Activated naive CD4-positive, alpha-beta T cell (primary cell): ENCODE results near the gene CPN2.

Source experiments
- DNase-seq, 4 experiments: peaks; one replicate each; lab custom pipeline; 2025; lab: John Stamatoyannopoulos, UW

CPN2 gene

GRCh38 chr3:194352667-194353246 is 1.6 kb upstream of the CPN2 start:
- no peak for DNase-seq

GRCh38 chr3:194351952-194352536 is 916 bp upstream of the CPN2 start:
- DNase-seq = no peak

DNA sequence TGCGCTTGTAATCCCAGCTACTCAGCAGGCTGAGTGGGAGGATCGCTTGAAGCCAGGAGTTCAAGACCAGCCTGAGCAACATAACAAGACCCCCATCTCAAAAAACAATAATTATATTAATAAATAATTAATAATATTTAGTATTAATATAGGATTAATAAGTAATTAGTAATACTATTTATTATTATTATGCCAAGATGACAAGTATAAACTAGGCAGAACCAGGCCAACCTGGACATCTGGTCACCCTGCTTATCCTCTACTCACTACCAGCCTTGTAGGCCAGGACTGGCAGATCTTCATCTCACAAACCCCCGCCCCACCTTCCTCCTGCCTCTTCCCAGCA is 429 bp downstream of the CPN2 start:
- no peak for DNase-seq

GRCh38 chr3:194348354-194348753 is 2.8 kb downstream of the CPN2 start:
- DNase-seq = no peak

DNA sequence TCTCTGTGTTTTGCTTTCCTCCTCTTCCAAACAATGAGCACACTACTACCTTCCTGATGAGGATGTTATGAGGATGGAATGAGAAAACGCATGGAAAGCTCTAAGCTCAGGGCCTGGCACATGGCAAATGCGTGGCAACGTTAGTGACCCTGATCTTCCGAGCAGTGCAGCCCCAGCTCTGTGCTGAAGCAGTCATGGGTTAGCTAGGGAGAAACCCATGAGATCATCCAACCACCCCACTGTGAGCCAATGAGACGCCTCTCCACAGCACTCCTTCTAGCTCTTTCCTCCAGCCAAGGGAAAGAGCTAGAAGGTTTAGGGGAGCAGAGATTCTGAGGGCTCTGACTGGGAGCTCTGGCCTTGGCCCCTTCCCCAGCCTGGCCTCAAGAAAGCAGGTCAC is 4.5 kb downstream of the CPN2 start:
- no peak for DNase-seq

DNA sequence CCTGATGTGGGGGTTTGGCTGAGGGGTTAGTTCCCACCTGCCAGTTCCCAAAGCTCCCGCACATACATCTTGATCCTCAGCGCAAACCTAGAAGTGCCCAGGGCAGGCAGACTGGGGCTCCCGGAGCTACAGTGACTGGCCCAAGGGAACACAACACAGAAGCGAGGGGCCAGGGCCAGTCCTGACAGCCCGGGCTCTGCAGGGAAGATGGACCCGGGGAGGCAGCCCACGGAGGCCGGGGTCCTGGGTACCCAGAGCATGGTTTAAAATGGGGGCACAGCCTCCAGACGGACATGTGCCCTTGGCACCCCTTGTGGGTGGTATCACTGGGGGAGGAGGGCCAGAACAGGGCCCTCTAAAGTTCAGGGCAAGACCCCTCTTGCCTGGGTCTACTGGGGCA is 5.1 kb downstream of the CPN2 start:
- no peak for DNase-seq

GRCh38 chr3:194344012-194344411 is 7.1 kb downstream of the CPN2 start:
- peak; percentile 36 to 67 (median 50) for DNase-seq

DNA sequence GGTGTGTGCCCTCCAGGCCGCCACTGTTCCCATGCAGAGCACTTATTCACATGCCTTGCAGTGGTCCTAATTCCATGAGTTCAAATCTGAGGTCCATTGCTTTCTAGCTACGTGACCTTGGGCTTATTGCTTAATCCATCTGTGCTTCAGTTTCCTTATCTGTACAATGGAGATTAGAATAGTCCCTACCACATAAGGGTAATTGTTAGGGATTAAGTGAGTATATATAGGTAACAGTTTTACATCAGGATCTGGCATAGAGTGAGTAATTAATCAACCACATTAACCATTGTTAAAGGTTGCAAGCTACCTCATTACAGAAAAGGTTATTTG is 7.6 kb downstream of the CPN2 start:
- no peak for DNase-seq

DNA sequence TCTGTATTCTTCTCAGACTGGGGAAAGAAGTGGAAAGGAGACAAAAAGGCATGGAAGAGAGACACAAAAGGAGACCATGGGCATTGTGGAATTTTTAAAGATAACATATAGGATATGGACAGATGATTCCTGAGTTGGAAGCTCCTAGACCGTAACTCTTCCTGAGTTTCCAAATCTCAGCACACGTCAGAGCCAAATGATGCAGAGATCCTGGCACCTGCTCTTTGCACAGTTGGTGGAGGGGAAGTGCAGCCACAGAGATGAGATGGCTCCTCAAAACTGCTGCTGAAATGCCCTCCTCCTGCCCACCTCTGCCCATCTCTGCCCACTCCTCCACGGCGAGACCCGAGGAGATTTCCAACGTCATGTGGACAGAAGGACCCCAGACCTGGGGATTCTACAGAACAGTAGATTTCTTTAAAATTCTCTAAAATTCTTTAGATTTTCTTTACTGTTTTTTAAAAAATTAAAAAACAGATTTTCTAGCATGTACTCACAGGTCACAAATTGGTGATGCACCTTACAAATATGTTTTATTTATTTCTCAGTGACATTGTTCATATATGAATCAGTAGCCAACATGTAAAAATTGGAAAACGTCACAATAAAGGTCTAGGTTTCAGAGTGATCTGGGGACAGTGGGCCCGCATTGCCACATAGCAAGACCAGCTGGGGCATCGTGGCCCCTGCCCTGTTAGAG is 8.1 kb downstream of the CPN2 start:
- no peak for DNase-seq

DNA sequence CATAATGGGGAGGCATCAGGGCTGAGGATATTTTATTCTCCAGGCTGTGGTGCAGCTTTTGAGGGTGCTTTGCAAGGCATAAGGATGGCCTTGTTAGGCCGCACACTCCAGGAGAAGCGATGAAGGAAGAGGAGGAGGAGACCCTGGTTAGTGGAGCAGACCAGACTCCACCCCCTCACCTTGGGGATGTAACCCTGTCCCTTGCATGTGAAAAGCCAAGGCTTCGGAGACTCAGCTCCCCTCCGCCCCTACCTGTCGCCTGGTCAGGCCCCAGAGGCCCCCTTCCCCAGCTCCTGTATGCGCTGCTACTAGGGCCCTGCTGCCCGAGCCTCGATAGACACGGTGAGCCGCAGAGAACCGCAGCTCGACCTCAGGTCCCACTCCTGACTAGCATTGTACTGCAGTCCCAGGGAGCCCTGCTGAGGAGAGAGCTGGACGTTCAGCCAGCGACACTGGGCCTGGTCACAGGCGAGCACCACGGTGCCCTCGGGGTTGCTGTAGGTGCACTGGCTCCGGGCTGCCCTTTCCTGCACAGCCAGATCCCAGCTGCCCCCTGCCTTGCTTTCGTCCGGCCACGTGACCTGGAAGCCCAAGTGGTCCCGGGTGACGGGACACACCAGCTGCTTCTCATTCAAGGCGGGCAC is 10.2 kb downstream of the CPN2 start:
- no peak for DNase-seq

GRCh38 chr3:194339840-194340239 is 11.3 kb downstream of the CPN2 start:
- no peak for DNase-seq

- no peak for DNase-seq
These were observed 11.8 kb downstream of the CPN2 start for GRCh38 chr3:194339356-194339755.

DNA sequence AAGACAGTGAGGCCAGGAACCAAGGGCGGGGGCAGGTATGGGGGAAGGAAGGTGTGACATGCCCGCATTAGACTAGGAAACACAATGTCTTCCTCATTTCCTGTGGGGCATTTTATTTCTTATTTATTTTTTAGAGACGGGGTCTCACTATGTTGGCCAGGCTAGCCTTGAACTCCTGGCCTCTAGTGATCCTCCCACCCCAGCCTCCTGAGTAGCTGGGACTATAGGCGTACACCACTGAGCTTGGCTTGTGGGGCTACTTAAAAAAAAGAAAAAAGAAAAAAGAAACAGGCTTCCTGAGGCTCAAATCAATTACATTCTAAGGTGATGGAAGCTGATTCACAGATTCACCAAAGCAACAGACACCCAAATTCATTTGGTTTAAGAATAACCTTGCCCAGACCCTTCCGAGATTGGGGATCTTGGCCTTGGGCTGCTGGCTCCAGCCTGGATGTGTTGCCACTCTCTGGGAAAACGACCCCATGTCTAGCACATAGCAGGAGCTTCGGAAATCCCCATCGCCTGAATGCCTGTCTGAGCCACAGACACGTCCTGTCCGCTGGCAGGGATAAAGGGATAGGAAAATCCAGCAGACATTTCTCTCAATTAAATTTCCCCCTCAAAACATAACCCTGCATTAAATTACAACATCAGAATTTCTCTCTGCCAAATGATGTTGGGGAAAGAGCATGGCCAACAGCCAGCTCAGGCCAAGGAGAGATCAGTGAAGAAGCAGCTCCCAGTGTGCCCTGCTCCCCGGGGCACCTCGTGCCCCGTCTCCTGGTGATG is 13.0 kb downstream of the CPN2 start:
- DNase-seq = no peak

GRCh38 chr3:194336601-194337355 is 14.3 kb downstream of the CPN2 start:
- DNase-seq = no peak

DNA sequence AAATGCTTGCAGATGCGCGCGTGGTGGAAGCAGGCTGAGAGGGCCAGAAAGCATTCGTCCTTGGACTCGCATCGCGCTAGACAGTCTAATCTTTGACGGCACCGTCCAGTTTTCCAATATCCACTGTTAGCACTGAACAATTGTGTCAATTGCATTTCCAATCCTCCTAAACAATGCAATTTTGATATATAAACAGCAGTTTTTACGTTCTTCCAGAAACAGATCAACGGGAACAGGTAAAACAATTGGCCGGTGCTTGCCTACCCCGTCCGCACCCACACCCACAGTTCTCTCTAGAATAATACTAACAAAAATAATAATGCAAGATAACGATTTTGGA is 17.2 kb downstream of the CPN2 start:
- no peak for DNase-seq

DNA sequence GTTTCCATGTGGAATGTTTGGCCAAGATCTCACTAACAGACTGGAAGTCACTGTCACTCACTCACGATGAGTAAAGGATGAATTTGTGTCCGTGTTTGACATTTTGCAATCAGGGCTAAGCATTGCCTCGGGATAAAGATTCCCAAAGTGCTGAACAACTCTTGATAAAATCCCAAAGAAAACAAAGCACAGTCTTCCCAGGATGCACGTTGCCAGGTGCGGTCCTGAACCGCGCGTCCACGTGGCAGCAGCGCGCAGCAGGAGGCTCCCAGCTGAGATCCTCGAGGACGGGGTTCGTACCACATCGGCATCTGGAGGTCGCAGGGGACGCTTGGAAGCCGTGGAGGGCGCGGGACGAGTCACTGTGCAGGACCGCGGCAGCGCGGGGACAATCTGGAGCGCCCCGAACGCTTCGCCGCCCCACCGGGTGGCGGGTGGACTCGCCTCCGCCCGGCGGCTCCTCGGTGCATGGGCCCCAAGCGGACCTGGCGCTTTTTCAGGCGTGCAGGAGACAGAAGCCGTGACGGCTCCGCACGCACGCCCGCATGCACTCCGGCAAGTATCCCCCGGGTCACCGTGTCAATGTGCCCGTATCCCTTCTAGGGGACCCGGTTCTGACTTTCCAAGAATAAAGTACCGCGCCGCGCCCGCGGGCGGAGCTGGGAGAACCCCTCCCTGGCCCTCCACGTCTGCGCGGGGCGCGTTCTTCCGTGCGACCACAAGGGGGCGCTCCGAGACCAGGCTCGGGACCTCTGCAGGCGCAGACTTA is 17.7 kb downstream of the CPN2 start:
- DNase-seq = no peak

DNA sequence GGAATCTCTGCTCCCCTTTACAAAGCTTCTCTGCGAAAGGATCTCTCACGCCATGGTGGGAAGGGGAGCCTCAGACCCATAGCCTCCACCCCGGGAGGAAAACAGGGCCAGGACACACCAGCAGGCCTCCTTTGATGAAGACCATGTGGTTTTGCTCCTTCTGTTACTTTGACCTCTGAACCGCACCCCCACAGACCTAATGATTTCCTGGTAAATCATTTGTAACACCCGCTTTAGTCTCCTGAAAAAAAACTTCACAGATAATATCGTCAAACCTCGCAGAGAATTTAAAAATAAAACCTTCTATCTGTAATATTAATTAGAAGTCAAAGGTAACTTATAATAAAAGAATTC is 18.3 kb downstream of the CPN2 start:
- no peak for DNase-seq

GRCh38 chr3:194330579-194330978 is 20.5 kb downstream of the CPN2 start:
- no peak for DNase-seq

DNA sequence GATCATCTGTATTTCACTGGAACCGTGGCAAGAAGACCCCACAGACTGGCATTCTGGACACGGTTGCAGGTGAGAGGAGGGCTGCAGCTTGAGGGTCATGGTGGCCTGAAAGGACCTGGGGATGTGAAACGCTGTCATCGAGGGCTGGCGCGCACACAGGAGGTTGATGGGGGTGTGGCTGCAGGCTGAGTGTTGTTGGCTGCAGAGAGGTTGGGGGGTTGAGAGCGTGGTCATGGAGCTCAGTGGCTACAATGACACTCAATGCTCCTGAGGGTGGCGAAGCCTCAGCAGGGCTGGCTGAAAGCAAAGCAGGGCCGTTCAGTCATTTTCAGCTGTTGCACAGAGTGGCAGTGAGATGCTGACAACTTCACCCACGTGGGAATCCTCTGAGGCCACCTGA is 21.0 kb downstream of the CPN2 start:
- no peak for DNase-seq

- no peak for DNase-seq
These were observed 21.6 kb downstream of the CPN2 start for GRCh38 chr3:194329583-194329965.

DNA sequence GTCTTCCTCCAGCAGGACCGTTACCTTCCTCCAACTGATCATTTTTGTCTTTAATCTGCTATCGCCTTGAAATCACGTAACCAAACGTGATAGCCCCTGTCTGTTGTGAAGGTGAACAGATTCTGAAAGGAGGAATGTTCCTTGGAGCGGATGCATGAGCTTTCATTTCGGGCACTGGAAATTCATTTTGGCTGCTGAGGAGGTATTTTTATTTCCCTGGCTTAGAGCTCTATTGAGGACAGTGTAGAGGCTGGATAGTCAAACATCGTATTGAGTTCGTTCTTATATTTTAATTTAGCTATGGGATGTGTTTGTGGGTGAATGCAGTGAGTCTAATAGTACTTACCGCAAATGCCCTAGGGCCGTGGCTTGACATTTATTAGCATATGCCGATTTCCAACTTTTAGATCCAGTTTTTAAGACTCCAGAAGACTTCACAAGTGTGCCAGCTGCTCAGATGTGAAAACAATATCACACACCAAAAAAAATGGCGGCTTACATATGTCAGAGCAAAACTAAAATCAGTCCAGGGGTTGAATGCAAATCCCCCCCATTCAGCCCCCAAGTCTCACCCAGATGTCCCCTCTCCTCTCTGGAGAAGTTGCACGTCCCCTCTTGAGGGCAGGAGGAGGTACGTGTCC is 22.1 kb downstream of the CPN2 start:
- DNase-seq = no peak
